Measurements from ENCODE around the gene CTNNBIP1.

CTNNBIP1 gene

GRCh38 chr1:9846611-9847171 lies 63.4 kb downstream of the CTNNBIP1 start:
- H3K9me3 ChIP-seq (ENCODE audit: control insufficient read depth, low read length), result no peaks in the 10 kb centered on the region
- no peaks in the 10 kb centered on the region for H3K4me1 ChIP-seq (ENCODE audit: control insufficient read depth, insufficient read depth, low read length, poor library complexity, severe bottlenecking)
- no peak for DNase-seq
- H3K27me3 ChIP-seq (replicated peaks; ENCODE audit: control insufficient read depth, insufficient read depth, low read length, poor library complexity, severe bottlenecking), result no peaks in the 10 kb centered on the region
- no peaks in the 10 kb centered on the region for H3K36me3 ChIP-seq (ENCODE audit: control insufficient read depth, insufficient read depth, low read length)
- H3K4me3 ChIP-seq (ENCODE audit: insufficient read depth, low read depth, low read length, poor library complexity, severe bottlenecking), result no peak overlapping the region
- H3K27ac ChIP-seq (ENCODE audit: insufficient read depth, low read length, poor library complexity, severe bottlenecking), result no peak overlapping the region

- H3K4me1 ChIP-seq (ENCODE audit: control insufficient read depth, insufficient read depth, low read length, poor library complexity, severe bottlenecking), result no peaks in the 10 kb centered on the region
- H3K4me3 ChIP-seq (ENCODE audit: insufficient read depth, low read depth, low read length, poor library complexity, severe bottlenecking), result no peak overlapping the region
Measured at GRCh38 chr1:9845914-9846313, 64.2 kb downstream of the CTNNBIP1 start.

GRCh38 chr1:9844756-9845155 lies 65.3 kb downstream of the CTNNBIP1 start:
- H3K9me3 ChIP-seq (ENCODE audit: control insufficient read depth, low read length), result no peaks in the 10 kb centered on the region
- H3K27ac ChIP-seq (ENCODE audit: insufficient read depth, low read length, poor library complexity, severe bottlenecking), result no peak overlapping the region
- H3K4me1 ChIP-seq (ENCODE audit: control insufficient read depth, insufficient read depth, low read length, poor library complexity, severe bottlenecking), result no peaks in the 10 kb centered on the region
- H3K36me3 ChIP-seq (ENCODE audit: control insufficient read depth, insufficient read depth, low read length), result no peaks in the 10 kb centered on the region
- DNase-seq, result no peak
- H3K27me3 ChIP-seq (replicated peaks; ENCODE audit: control insufficient read depth, insufficient read depth, low read length, poor library complexity, severe bottlenecking), result no peaks in the 10 kb centered on the region
- H3K4me3 ChIP-seq (ENCODE audit: insufficient read depth, low read depth, low read length, poor library complexity, severe bottlenecking), result no peak overlapping the region

More at GRCh38 chr1:9845914-9846313, 64.2 kb downstream of the CTNNBIP1 start:
- Histone ChIP-seq H3K27me3 (replicated peaks; ENCODE audit: control insufficient read depth, insufficient read depth, low read length, poor library complexity, severe bottlenecking) (no peaks in the 10 kb centered on the region), H3K27ac (ENCODE audit: insufficient read depth, low read length, poor library complexity, severe bottlenecking) (no peak overlapping the region), H3K9me3 (ENCODE audit: control insufficient read depth, low read length) (no peaks in the 10 kb centered on the region), H3K36me3 (ENCODE audit: control insufficient read depth, insufficient read depth, low read length) (no peaks in the 10 kb centered on the region)
- no peak for DNase-seq

- H3K36me3 ChIP-seq (ENCODE audit: control insufficient read depth, insufficient read depth, low read length), result no peaks in the 10 kb centered on the region
- H3K4me1 ChIP-seq (ENCODE audit: control insufficient read depth, insufficient read depth, low read length, poor library complexity, severe bottlenecking), result no peaks in the 10 kb centered on the region
- H3K27me3 ChIP-seq (replicated peaks; ENCODE audit: control insufficient read depth, insufficient read depth, low read length, poor library complexity, severe bottlenecking), result no peaks in the 10 kb centered on the region
- H3K27ac ChIP-seq (ENCODE audit: insufficient read depth, low read length, poor library complexity, severe bottlenecking), result no peak overlapping the region
- no peak overlapping the region for H3K4me3 ChIP-seq (ENCODE audit: insufficient read depth, low read depth, low read length, poor library complexity, severe bottlenecking)
- DNase-seq, result no peak
- no peaks in the 10 kb centered on the region for H3K9me3 ChIP-seq (ENCODE audit: control insufficient read depth, low read length)
Measured at GRCh38 chr1:9844106-9844505, 66.0 kb downstream of the CTNNBIP1 start.

- Histone ChIP-seq H3K27ac (ENCODE audit: insufficient read depth, low read length, poor library complexity, severe bottlenecking) (no peak overlapping the region), H3K4me1 (ENCODE audit: control insufficient read depth, insufficient read depth, low read length, poor library complexity, severe bottlenecking) (no peaks in the 10 kb centered on the region), H3K4me3 (ENCODE audit: insufficient read depth, low read depth, low read length, poor library complexity, severe bottlenecking) (no peak overlapping the region), H3K36me3 (ENCODE audit: control insufficient read depth, insufficient read depth, low read length) (no peaks in the 10 kb centered on the region), H3K9me3 (ENCODE audit: control insufficient read depth, low read length) (no peaks in the 10 kb centered on the region), H3K27me3 (replicated peaks; ENCODE audit: control insufficient read depth, insufficient read depth, low read length, poor library complexity, severe bottlenecking) (no peaks in the 10 kb centered on the region)
- DNase-seq, result no peak
Measured at GRCh38 chr1:9843576-9843945, 66.5 kb downstream of the CTNNBIP1 start.

- no peaks in the 10 kb centered on the region for H3K4me1 ChIP-seq (ENCODE audit: control insufficient read depth, insufficient read depth, low read length, poor library complexity, severe bottlenecking)
- no peak overlapping the region for H3K27ac ChIP-seq (ENCODE audit: insufficient read depth, low read length, poor library complexity, severe bottlenecking)
- no peaks in the 10 kb centered on the region for H3K9me3 ChIP-seq (ENCODE audit: control insufficient read depth, low read length)
- no peaks in the 10 kb centered on the region for H3K27me3 ChIP-seq (replicated peaks; ENCODE audit: control insufficient read depth, insufficient read depth, low read length, poor library complexity, severe bottlenecking)
- no peak for DNase-seq
- no peak overlapping the region for H3K4me3 ChIP-seq (ENCODE audit: insufficient read depth, low read depth, low read length, poor library complexity, severe bottlenecking)
- H3K36me3 ChIP-seq (ENCODE audit: control insufficient read depth, insufficient read depth, low read length), result no peaks in the 10 kb centered on the region
Measured at GRCh38 chr1:9842781-9843575, 67.1 kb downstream of the CTNNBIP1 start.

GRCh38 chr1:9842073-9842711 lies 67.9 kb downstream of the CTNNBIP1 start:
- no peak for DNase-seq
- no peaks in the 10 kb centered on the region for H3K4me1 ChIP-seq (ENCODE audit: control insufficient read depth, insufficient read depth, low read length, poor library complexity, severe bottlenecking)
- H3K27ac ChIP-seq (ENCODE audit: insufficient read depth, low read length, poor library complexity, severe bottlenecking), result no peak overlapping the region
- H3K36me3 ChIP-seq (ENCODE audit: control insufficient read depth, insufficient read depth, low read length), result no peaks in the 10 kb centered on the region
- no peak overlapping the region for H3K4me3 ChIP-seq (ENCODE audit: insufficient read depth, low read depth, low read length, poor library complexity, severe bottlenecking)
- no peaks in the 10 kb centered on the region for H3K9me3 ChIP-seq (ENCODE audit: control insufficient read depth, low read length)
- H3K27me3 ChIP-seq (replicated peaks; ENCODE audit: control insufficient read depth, insufficient read depth, low read length, poor library complexity, severe bottlenecking), result no peaks in the 10 kb centered on the region

GRCh38 chr1:9841460-9841859 lies 68.6 kb downstream of the CTNNBIP1 start:
- H3K4me3 ChIP-seq (ENCODE audit: insufficient read depth, low read depth, low read length, poor library complexity, severe bottlenecking), result no peak overlapping the region
- DNase-seq, result no peak
- no peaks in the 10 kb centered on the region for H3K36me3 ChIP-seq (ENCODE audit: control insufficient read depth, insufficient read depth, low read length)
- no peak overlapping the region for H3K27ac ChIP-seq (ENCODE audit: insufficient read depth, low read length, poor library complexity, severe bottlenecking)
- no peaks in the 10 kb centered on the region for H3K4me1 ChIP-seq (ENCODE audit: control insufficient read depth, insufficient read depth, low read length, poor library complexity, severe bottlenecking)
- H3K27me3 ChIP-seq (replicated peaks; ENCODE audit: control insufficient read depth, insufficient read depth, low read length, poor library complexity, severe bottlenecking), result no peaks in the 10 kb centered on the region
- no peaks in the 10 kb centered on the region for H3K9me3 ChIP-seq (ENCODE audit: control insufficient read depth, low read length)

- Histone ChIP-seq H3K36me3 (ENCODE audit: control insufficient read depth, insufficient read depth, low read length) (no peaks in the 10 kb centered on the region), H3K4me3 (ENCODE audit: insufficient read depth, low read depth, low read length, poor library complexity, severe bottlenecking) (no peak overlapping the region), H3K27ac (ENCODE audit: insufficient read depth, low read length, poor library complexity, severe bottlenecking) (no peak overlapping the region), H3K4me1 (ENCODE audit: control insufficient read depth, insufficient read depth, low read length, poor library complexity, severe bottlenecking) (no peaks in the 10 kb centered on the region), H3K9me3 (ENCODE audit: control insufficient read depth, low read length) (no peaks in the 10 kb centered on the region), H3K27me3 (replicated peaks; ENCODE audit: control insufficient read depth, insufficient read depth, low read length, poor library complexity, severe bottlenecking) (no peaks in the 10 kb centered on the region)
- DNase-seq, result no peak
Measured at GRCh38 chr1:9840176-9840575, 69.9 kb downstream of the CTNNBIP1 start.

- H3K27me3 ChIP-seq (replicated peaks; ENCODE audit: control insufficient read depth, insufficient read depth, low read length, poor library complexity, severe bottlenecking), result no peaks in the 10 kb centered on the region
- no peak overlapping the region for H3K4me3 ChIP-seq (ENCODE audit: insufficient read depth, low read depth, low read length, poor library complexity, severe bottlenecking)
- H3K27ac ChIP-seq (ENCODE audit: insufficient read depth, low read length, poor library complexity, severe bottlenecking), result no peak overlapping the region
Measured at GRCh38 chr1:9838946-9839345, 71.1 kb downstream of the CTNNBIP1 start.

More at GRCh38 chr1:9838946-9839345, 71.1 kb downstream of the CTNNBIP1 start:
- Histone ChIP-seq H3K4me1 (ENCODE audit: control insufficient read depth, insufficient read depth, low read length, poor library complexity, severe bottlenecking) (no peaks in the 10 kb centered on the region), H3K9me3 (ENCODE audit: control insufficient read depth, low read length) (no peaks in the 10 kb centered on the region), H3K36me3 (ENCODE audit: control insufficient read depth, insufficient read depth, low read length) (no peaks in the 10 kb centered on the region)
- DNase-seq, result no peak
